NT2/D1 (cell line): ENCODE measurements around the gene TMEM131.

ENCODE experiments used
- SUZ12 ChIP-seq: IDR thresholded peaks from 2 replicates; pipeline ENCODE4 v1.6.1; 2011; ENCODE audit not compliant: insufficient read length, insufficient read depth; ENCODE audit errors: extremely low read depth
- YY1 ChIP-seq: IDR thresholded peaks from 2 replicates; pipeline ENCODE4 v1.6.1; 2011; ENCODE audit not compliant: insufficient read length, insufficient read depth
- ZNF274 ChIP-seq: IDR thresholded peaks from 2 replicates; pipeline ENCODE4 v1.6.1; 2011; ENCODE audit warnings: mild to moderate bottlenecking, low read depth, low read length

- no peak for TF ChIP-seq ZNF274
- no peak for TF ChIP-seq YY1
- no peak for TF ChIP-seq SUZ12
Measured at GRCh38 chr2:97724073-97724410, 271.7 kb downstream of the TMEM131 start.
